Stimulated activated CD8-positive, alpha-beta memory T cell treated with anti-CD3 and anti-CD28 coated beads, Interleukin-4, amount 100 ng/mL, for 1 hour (primary cell): ENCODE results near the gene LHX2.

Experiments
- DNase-seq, 2 donors: peaks; one replicate each; pipeline ENCODE4 v3.0.0-alpha.2; 2020; ENCODE audit warnings: low read depth in 2 of 2, low spot score in 1 of 2

Gene LHX2

GRCh38 chr9:124052401-124052800 lies 40.8 kb downstream of the LHX2 start:
- no peak for DNase-seq

DNA sequence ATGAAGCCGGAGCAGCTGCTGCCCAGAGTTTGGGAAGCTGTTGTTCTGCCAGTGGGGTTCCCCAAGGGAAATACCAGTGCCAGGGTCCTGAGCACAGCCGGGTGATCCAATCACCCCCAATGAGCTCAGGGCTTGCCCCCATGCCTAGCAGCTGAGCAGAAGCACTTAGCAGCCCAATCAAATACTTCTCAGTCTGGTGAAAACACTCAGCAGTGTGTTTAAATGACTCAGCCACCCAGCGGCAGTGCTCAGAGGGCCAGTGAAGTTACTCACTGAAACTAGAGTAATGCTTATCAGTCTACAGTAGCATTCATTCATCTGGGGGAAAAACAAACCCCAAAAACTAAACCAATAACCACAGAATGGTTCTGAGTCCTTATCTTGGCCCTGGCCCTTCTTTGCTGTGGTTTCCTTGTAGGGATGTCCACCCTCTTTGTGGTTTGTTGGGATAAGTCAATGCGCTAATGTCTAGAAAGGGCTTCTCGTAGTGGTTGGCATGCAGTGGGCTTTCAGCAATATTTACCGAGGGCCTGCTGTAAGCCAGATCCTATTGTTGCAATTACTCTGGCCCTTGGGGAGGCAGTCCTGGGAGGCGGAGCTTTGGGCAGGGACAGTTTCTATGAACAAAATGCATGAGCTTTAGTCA lies 43.1 kb downstream of the LHX2 start:
- no peak for DNase-seq

GRCh38 chr9:124060844-124061605 lies 49.5 kb downstream of the LHX2 start:
- no peak for DNase-seq

DNA sequence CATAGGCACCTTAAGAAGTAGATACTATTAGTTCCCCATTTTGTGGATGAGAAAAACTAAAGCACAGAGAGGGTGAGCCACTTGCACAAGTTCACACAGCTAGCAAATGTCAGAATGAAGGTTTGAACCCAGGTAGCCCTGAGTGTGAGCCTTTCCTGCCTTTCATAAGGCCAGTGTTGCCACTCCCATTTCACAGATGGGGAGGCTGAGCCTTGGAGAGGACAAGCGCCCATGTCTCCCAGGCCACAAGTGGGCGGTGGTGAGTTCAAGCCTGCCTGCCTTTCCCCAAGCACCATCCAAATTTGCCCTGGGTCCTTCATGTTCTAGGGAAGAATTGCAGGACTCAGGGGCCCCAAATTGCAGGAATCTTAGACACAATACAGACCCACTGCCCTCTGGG lies 50.6 kb downstream of the LHX2 start:
- DNase-seq = no peak

GRCh38 chr9:124066783-124067577 lies 55.4 kb downstream of the LHX2 start:
- no peak for DNase-seq

- no peak for DNase-seq
Measured at GRCh38 chr9:124068251-124068650, 56.7 kb downstream of the LHX2 start.

GRCh38 chr9:124074746-124075145 lies 63.2 kb downstream of the LHX2 start:
- no peak for DNase-seq

- DNase-seq = no peak
Measured at GRCh38 chr9:124075761-124076160, 64.2 kb downstream of the LHX2 start.

DNA sequence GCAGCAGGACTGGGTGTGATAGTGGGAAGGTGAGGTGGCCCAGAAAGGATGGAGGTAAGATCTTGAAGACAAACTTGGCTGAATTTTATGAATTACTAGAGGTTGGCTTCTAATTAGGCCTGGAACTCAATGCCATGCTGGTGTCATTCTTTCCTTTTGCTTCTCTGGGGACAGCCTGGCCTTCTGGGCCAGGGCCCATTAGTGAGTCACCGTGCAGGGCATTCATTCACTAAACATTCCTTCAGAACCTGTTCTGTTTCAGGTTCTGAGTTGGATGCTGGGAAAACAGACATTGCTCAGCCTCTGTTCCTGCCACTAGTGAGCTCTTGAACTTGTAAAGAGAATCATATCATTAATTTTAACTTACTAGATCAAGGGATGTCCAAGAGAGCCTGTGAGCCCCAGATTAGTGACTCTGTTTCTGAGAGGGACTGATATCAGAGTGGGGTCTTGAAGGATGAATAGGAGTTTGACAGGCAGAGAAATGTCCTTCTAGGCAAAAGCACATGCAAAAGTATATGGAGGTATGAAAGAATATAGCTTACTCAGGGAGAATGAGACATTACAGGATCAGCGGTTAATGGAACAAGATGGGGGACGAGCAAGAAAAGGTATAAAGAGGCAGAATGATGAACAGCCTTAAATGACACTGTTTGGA lies 66.5 kb downstream of the LHX2 start:
- DNase-seq = no peak

DNA sequence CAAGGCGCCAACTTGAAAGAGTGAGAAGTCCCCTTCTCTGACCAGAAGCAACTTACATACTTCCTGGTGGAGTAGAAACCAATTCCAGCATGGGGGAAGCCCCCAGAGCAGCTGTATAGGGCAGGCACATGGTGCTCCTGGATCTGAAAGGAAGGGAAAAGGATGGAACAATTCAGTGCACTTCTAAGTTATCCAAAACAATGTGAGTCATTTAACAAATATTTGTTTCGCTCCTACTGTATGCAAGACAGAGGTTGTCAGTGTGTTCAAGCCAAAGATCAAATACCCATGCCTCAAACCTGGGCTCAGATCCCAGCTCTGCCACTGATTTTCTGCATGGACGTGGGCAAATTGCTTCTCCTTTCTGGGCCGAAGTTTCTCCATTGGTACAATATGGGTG lies 67.1 kb downstream of the LHX2 start:
- DNase-seq = no peak

- no peak for DNase-seq
Measured at GRCh38 chr9:124079176-124079925, 67.8 kb downstream of the LHX2 start.

GRCh38 chr9:124082622-124083021 lies 71.1 kb downstream of the LHX2 start:
- no peak for DNase-seq
